ENCODE results near the gene FIGN. TPM values are rescaled to one million over a fixed set of nuclear protein-coding genes. Genes with fewer than 3 reads are reported as not detected.

Gene FIGN
- total and polyA plus RNA-seq, 9 of the 15 experiments (the other 6 are each of a cell fraction or from before 2014, with no cell fraction given): 0.02 TPM; not detected in 8

- Histone ChIP-seq H2AFZ (ENCODE audit: low read depth, low read length) (no peak overlapping the region), H3K27me3 (ENCODE audit: control insufficient read depth in 2 of 2, insufficient read depth in 2 of 2, low read length in 2 of 2) (no peaks in the 10 kb centered on the region), H3K36me3 (ENCODE audit: control insufficient read depth, insufficient read depth, low read length) (no peaks in the 10 kb centered on the region), H3K4me3 (no peak overlapping the region), H3K27ac (ENCODE audit: extremely low read depth, low read depth, low read length) (no peak overlapping the region), H4K20me1 (replicated peaks; ENCODE audit: control insufficient read depth, insufficient read depth, low read length) (no peaks in the 10 kb centered on the region), H3K79me2 (ENCODE audit: control insufficient read depth, insufficient read depth, low read length) (no peaks in the 10 kb centered on the region), H3K9me3 (replicated peaks; ENCODE audit: control insufficient read depth, insufficient read depth, low read depth, low read length) (no peaks in the 10 kb centered on the region; the same call in 1 of the 2 replicates), H3K9ac (ENCODE audit: insufficient read depth in 1 of 2, low read depth in 2 of 2, low read length in 2 of 2) (no peak overlapping the region), H3K9me1 (ENCODE audit: control insufficient read depth, insufficient read depth, low read length) (no peaks in the 10 kb centered on the region), H3K4me2 (ENCODE audit: insufficient read depth, low read length) (no peak overlapping the region), H3K4me1 (replicated peaks in 1 of 2; ENCODE audit: control insufficient read depth in 2 of 2, insufficient read depth in 2 of 2, low read length in 2 of 2) (no peaks in the 10 kb centered on the region)
- 0% methylated on average over 5 of the region's 5 CpGs for WGBS (ENCODE audit: insufficient coverage, low coverage, missing lambda C conversion rate)
- DNase-seq (ENCODE audit: extremely low read depth in 1 of 4, low spot score in 3 of 4) (no peak), ATAC-seq (no peak), FAIRE-seq (no peak)
- in situ Hi-C loops (cut with MboI): no loop called here
- ChIA-PET POLR2A (no interaction called here), CTCF (ENCODE audit: low intra/inter-chr PET ratio) (no interaction called here)
- TF ChIP-seq ZSCAN32 (CRISPR knock-in tag; IDR thresholded peaks at IDR 0.05) (no peak), GATAD2A (IDR thresholded peaks at IDR 0.05) (no peak)
- BruUV-seq (replicated peaks): no TSS peak
- intact Hi-C loops (cut with micrococcal nuclease): no loop called here
These were observed 54.1 kb downstream of the FIGN start for GRCh38 chr2:163681745-163682144.

DNA sequence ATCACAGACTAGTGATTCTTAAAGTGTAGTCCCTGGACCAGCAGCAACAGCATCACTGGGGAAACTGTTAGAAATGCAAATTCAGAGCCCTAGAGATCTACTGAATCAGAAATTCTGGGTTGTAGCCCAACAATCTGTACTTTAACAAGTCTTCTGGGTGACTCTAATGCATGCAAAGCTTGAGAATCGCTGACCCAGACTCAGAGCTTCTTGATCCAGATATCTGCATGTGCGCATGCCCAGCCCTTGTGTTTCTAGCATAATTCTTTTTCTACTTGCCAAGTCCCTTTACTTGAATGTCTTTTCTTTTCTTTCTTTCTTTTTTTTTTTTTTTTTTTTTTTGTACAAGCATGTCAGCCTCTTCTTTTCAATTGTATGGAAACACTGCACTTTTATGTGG is 60.4 kb downstream of the FIGN start:
- ChIA-PET CTCF (ENCODE audit: low intra/inter-chr PET ratio) (no interaction called here), POLR2A (no interaction called here)
- H3K9ac ChIP-seq (ENCODE audit: insufficient read depth in 1 of 2, low read depth in 2 of 2, low read length in 2 of 2): no peak overlapping the region
- no peak overlapping the region for H3K4me2 ChIP-seq (ENCODE audit: insufficient read depth, low read length)
- no peaks in the 10 kb centered on the region for H3K27me3 ChIP-seq (ENCODE audit: control insufficient read depth in 2 of 2, insufficient read depth in 2 of 2, low read length in 2 of 2)
- no peak overlapping the region for H3K4me3 ChIP-seq
- TF ChIP-seq ZSCAN32 (CRISPR knock-in tag; IDR thresholded peaks at IDR 0.05) (no peak), MAFK (IDR thresholded peaks at IDR 0.05; ENCODE audit: low read length) (no peak), HES1 (IDR thresholded peaks at IDR 0.05; ENCODE audit: low read depth) (no peak), MEF2A (IDR thresholded peaks at IDR 0.05; ENCODE audit: control insufficient read depth, low read depth, low read length) (no peak), ZNF165 (CRISPR knock-in tag; IDR thresholded peaks at IDR 0.05; ENCODE audit: borderline replicate concordance) (no peak), FOS (IDR thresholded peaks at IDR 0.05; ENCODE audit: extremely low read depth, insufficient read length) (no peak), NR3C1 (CRISPR knock-in tag; IDR thresholded peaks at IDR 0.05) (no peak), STAG1 (CRISPR knock-in tag; IDR thresholded peaks at IDR 0.05; ENCODE audit: borderline replicate concordance) (no peak), DLX4 (CRISPR knock-in tag; IDR thresholded peaks at IDR 0.05) (no peak), NRF1 (conservative IDR thresholded peaks at IDR 0.05 in 1 of 2, IDR thresholded peaks at IDR 0.05 in 1 of 2) (no peak), ZKSCAN1 (IDR thresholded peaks at IDR 0.05; ENCODE audit: low read depth, low read length) (no peak), ZNF311 (CRISPR knock-in tag; IDR thresholded peaks at IDR 0.05) (no peak)
- TF ChIP-seq, protein P1, sequence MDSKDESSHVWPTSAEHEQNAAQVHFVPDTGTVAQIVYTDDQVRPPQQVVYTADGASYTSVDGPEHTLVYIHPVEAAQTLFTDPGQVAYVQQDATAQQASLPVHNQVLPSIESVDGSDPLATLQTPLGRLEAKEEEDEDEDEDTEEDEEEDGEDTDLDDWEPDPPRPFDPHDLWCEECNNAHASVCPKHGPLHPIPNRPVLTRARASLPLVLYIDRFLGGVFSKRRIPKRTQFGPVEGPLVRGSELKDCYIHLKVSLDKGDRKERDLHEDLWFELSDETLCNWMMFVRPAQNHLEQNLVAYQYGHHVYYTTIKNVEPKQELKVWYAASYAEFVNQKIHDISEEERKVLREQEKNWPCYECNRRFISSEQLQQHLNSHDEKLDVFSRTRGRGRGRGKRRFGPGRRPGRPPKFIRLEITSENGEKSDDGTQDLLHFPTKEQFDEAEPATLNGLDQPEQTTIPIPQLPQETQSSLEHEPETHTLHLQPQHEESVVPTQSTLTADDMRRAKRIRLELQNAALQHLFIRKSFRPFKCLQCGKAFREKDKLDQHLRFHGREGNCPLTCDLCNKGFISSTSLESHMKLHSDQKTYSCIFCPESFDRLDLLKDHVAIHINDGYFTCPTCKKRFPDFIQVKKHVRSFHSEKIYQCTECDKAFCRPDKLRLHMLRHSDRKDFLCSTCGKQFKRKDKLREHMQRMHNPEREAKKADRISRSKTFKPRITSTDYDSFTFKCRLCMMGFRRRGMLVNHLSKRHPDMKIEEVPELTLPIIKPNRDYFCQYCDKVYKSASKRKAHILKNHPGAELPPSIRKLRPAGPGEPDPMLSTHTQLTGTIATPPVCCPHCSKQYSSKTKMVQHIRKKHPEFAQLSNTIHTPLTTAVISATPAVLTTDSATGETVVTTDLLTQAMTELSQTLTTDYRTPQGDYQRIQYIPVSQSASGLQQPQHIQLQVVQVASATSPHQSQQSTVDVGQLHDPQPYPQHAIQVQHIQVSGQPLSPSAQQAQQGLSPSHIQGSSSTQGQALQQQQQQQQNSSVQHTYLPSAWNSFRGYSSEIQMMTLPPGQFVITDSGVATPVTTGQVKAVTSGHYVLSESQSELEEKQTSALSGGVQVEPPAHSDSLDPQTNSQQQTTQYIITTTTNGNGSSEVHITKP (IDR thresholded peaks at IDR 0.05; ENCODE audit: partially characterized antibody): no peak
- no peaks in the 10 kb centered on the region for H3K79me2 ChIP-seq (ENCODE audit: control insufficient read depth, insufficient read depth, low read length)
- no peak for DNase-seq (ENCODE audit: extremely low read depth in 1 of 4, low spot score in 3 of 4)
- FAIRE-seq: no peak
- intact Hi-C loops (cut with micrococcal nuclease): no loop called here
- no peaks in the 10 kb centered on the region for H4K20me1 ChIP-seq (replicated peaks; ENCODE audit: control insufficient read depth, insufficient read depth, low read length)
- H3K27ac ChIP-seq (ENCODE audit: extremely low read depth, low read depth, low read length): no peak overlapping the region
- no peak for ATAC-seq
- H3K36me3 ChIP-seq (ENCODE audit: control insufficient read depth, insufficient read depth, low read length): no peaks in the 10 kb centered on the region
- no peak overlapping the region for H2AFZ ChIP-seq (ENCODE audit: low read depth, low read length)
- no peaks in the 10 kb centered on the region for H3K4me1 ChIP-seq (replicated peaks in 1 of 2; ENCODE audit: control insufficient read depth in 2 of 2, insufficient read depth in 2 of 2, low read length in 2 of 2)
- H3K9me1 ChIP-seq (ENCODE audit: control insufficient read depth, insufficient read depth, low read length): no peaks in the 10 kb centered on the region
- in situ Hi-C loops (cut with MboI): no loop called here
- no peaks in the 10 kb centered on the region; the same call in 1 of the 2 replicates for H3K9me3 ChIP-seq (replicated peaks; ENCODE audit: control insufficient read depth, insufficient read depth, low read depth, low read length)
- WGBS (ENCODE audit: insufficient coverage, low coverage, missing lambda C conversion rate): 0% methylated on average over 2 of the region's 2 CpGs
- BruUV-seq (replicated peaks): no TSS peak

Data from K562 (cell line).